ENCODE results near the gene BAD. TPM values are rescaled to one million over a fixed set of nuclear protein-coding genes. Genes with fewer than 3 reads are reported as not detected.
A peak's percentile ranks its signal among the peaks of the same experiment; 100 is the strongest.

BAD gene
- total RNA-seq, 2 donors from 2014 or later: 39.2 to 83.8 TPM

GRCh38 chr11:64265176-64266160, 19.0 kb downstream of the BAD start:
- no peak for DNase-seq (ENCODE audit: low spot score)
- peaks cover 47% of the 10 kb centered on the region for H3K36me3 ChIP-seq
- ATAC-seq (ENCODE audit: insufficient number of reproducible peaks, low FRiP score, low read depth): no peak
- no peak overlapping the region for H3K4me3 ChIP-seq
- no peak overlapping the region for H3K27ac ChIP-seq
- peaks cover 10 to 18% of the 10 kb centered on the region in 2 donors for H3K4me1 ChIP-seq (ENCODE audit: control insufficient read depth in 1 of 2, low read depth in 2 of 2)
- no peaks in the 10 kb centered on the region for H3K9me3 ChIP-seq
- no peaks in the 10 kb centered on the region for H3K27me3 ChIP-seq (replicated peaks; ENCODE audit: insufficient read depth)
- TF ChIP-seq CTCF (IDR thresholded peaks at IDR 0.05): no peak

- ATAC-seq (ENCODE audit: insufficient number of reproducible peaks, low FRiP score, low read depth) (no peak), DNase-seq (ENCODE audit: low spot score) (no peak)
- Histone ChIP-seq H3K4me1 (ENCODE audit: control insufficient read depth in 1 of 2, low read depth in 2 of 2) (peaks cover 10 to 18% of the 10 kb centered on the region in 2 donors), H3K4me3 (no peak overlapping the region), H3K27ac (no peak overlapping the region), H3K36me3 (peaks cover 54% of the 10 kb centered on the region), H3K27me3 (replicated peaks; ENCODE audit: insufficient read depth) (no peaks in the 10 kb centered on the region), H3K9me3 (no peaks in the 10 kb centered on the region)
- TF ChIP-seq CTCF (IDR thresholded peaks at IDR 0.05): no peak
Measured at GRCh38 chr11:64264371-64264852, 20.1 kb downstream of the BAD start.

- no peak for ATAC-seq (ENCODE audit: insufficient number of reproducible peaks, low FRiP score, low read depth)
- peaks cover 57% of the 10 kb centered on the region for H3K36me3 ChIP-seq
- H3K27ac ChIP-seq: no peak overlapping the region
- no peaks in the 10 kb centered on the region for H3K27me3 ChIP-seq (replicated peaks; ENCODE audit: insufficient read depth)
- no peak overlapping the region for H3K4me3 ChIP-seq
- DNase-seq (ENCODE audit: low spot score): no peak
- no peaks in the 10 kb centered on the region for H3K9me3 ChIP-seq
- TF ChIP-seq CTCF (IDR thresholded peaks at IDR 0.05): no peak
- H3K4me1 ChIP-seq (ENCODE audit: control insufficient read depth in 1 of 2, low read depth in 2 of 2): peaks cover 10 to 14% of the 10 kb centered on the region in 2 donors
Measured at GRCh38 chr11:64263947-64264317, 20.5 kb downstream of the BAD start.

- peak overlapping the region in 1 of 2 donors; percentile 22 for H3K27ac ChIP-seq
- ATAC-seq (ENCODE audit: insufficient number of reproducible peaks, low FRiP score, low read depth) (no peak), DNase-seq (ENCODE audit: low spot score) (no peak)
- peaks cover 64% of the 10 kb centered on the region for H3K36me3 ChIP-seq
- no peaks in the 10 kb centered on the region for H3K27me3 ChIP-seq (replicated peaks; ENCODE audit: insufficient read depth)
- TF ChIP-seq CTCF (IDR thresholded peaks at IDR 0.05): no peak
- no peaks in the 10 kb centered on the region for H3K9me3 ChIP-seq
- peaks cover 5 to 8% of the 10 kb centered on the region in 2 donors for H3K4me1 ChIP-seq (ENCODE audit: control insufficient read depth in 1 of 2, low read depth in 2 of 2)
- H3K4me3 ChIP-seq: no peak overlapping the region
Measured at GRCh38 chr11:64263021-64263946, 21.2 kb downstream of the BAD start.
